HCT116 (cell line): ENCODE results near the gene PCDHA7. TPM values are rescaled to one million over a fixed set of nuclear protein-coding genes. Genes with fewer than 3 reads are reported as not detected.

ENCODE experiments used
- ATAC-seq: fragments of 200-7000 bp; cut with Tn5 transposase; 2 replicates; pipeline ENCODE4 v1.9.1; 2020; ENCODE audit warnings: mild to moderate bottlenecking, moderate library complexity
- BruUV-seq: library from RNA; stranded (reverse); fragments of 400-500 nt; replicated peaks from 2 replicates; lab custom pipeline; 2021; lab: Mats Ljungman, UMichigan
- CTCF ChIA-PET: fragments of 300-600 bp; sonication (Branson Sonifier 250); formaldehyde crosslinking; loops from one replicate; lab custom pipeline; 2021; ENCODE audit warnings: antibody characterized with exemption; lab: Charles Lee
- POLR2A ChIA-PET: fragments of 300-600, 350-600 bp; sonication (Branson Sonifier 250); formaldehyde crosslinking; loops from one replicate; lab custom pipeline; 2021; ENCODE audit warnings: antibody characterized with exemption; lab: Charles Lee
- RAD21 ChIA-PET, 2 experiments: fragments of 300-600 bp; sonication (Branson Sonifier 250); formaldehyde crosslinking; loops; one replicate each; lab custom pipeline; 2023; ENCODE audit warnings: low total read pairs in 2 of 2; ENCODE audit not compliant: uncharacterized antibody in 2 of 2, unreplicated experiment in 2 of 2, low non-redundant PET in 1 of 2; lab: Charles Lee
- DNase-seq: peaks from one replicate; pipeline ENCODE4 v3.0.0-alpha.2; 2010; ENCODE audit warnings: low read depth, low spot score
- H2AFZ ChIP-seq: fragments of 200-600 bp; shearing (Covaris generic), sonication (generic); 2 replicates; pipeline ENCODE4 v1.6.1; 2017; ENCODE audit warnings: low read depth, mixed run types, mixed read lengths, antibody characterized with exemption, low read length; ENCODE audit not compliant: poor library complexity, severe bottlenecking
- H3K27ac ChIP-seq: 2 replicates; pipeline ENCODE4 v1.5.1; 2012; ENCODE audit warnings: low read depth, low read length
- H3K27me3 ChIP-seq: fragments of 200-600 bp; sonication (generic); 2 replicates; pipeline ENCODE4 v1.6.1; 2016; ENCODE audit warnings: mixed run types, low read length, mixed read lengths; ENCODE audit not compliant: insufficient read depth
- H3K36me3 ChIP-seq, 2 experiments: fragments of 200-500 bp in 1 of 2; fragments of 200-600 bp in 1 of 2; sonication (Bioruptor generic) in 1 of 2; sonication (generic) in 1 of 2; 2 replicates each; pipeline versions ENCODE4 v1.5.1 to v1.6.1; 2014 to 2016; ENCODE audit warnings: low read length in 2 of 2, inconsistent platforms in 1 of 2, mixed read lengths in 1 of 2, mixed run types in 1 of 2; ENCODE audit not compliant: insufficient read depth in 2 of 2, control insufficient read depth in 1 of 2
- H3K4me1 ChIP-seq, 2 experiments: fragments of 200-600 bp in 1 of 2; sonication (generic) in 1 of 2; 2 replicates each; pipeline versions ENCODE4 v1.5.1 to v1.6.1; 2012 to 2017; ENCODE audit warnings: low read length in 2 of 2, inconsistent platforms in 1 of 2, mild to moderate bottlenecking in 1 of 2, mixed read lengths in 1 of 2, mixed run types in 1 of 2, moderate library complexity in 1 of 2; ENCODE audit not compliant: insufficient read depth in 2 of 2, control insufficient read depth in 1 of 2
- H3K4me2 ChIP-seq: fragments of 200-600 bp; sonication (generic); 2 replicates; pipeline ENCODE4 v1.6.1; 2017; ENCODE audit warnings: mixed run types, low read length, mixed read lengths
- H3K4me3 ChIP-seq, 2 experiments: fragments of 200-600 bp in 1 of 2; sonication (generic) in 1 of 2; replicated peaks in 1 of 2; 2 replicates each; pipeline ENCODE4 v1.5.1; 2011 to 2016; ENCODE audit warnings: low read length in 2 of 2, control low read depth in 1 of 2, low read depth in 1 of 2, mild to moderate bottlenecking in 1 of 2, mixed read lengths in 1 of 2, mixed run types in 1 of 2
- H3K79me2 ChIP-seq: fragments of 200-600 bp; sonication (generic); 2 replicates; pipeline ENCODE4 v1.6.1; 2017; ENCODE audit warnings: mild to moderate bottlenecking, mixed run types, low read length, moderate library complexity, mixed read lengths; ENCODE audit not compliant: insufficient read depth
- H3K9ac ChIP-seq: fragments of 200-600 bp; sonication (generic); 2 replicates; pipeline ENCODE4 v1.6.1; 2016; ENCODE audit warnings: low read length, mixed read lengths
- H3K9me2 ChIP-seq: fragments of 200-600 bp; sonication (generic), shearing (Covaris generic); 2 replicates; pipeline ENCODE4 v1.6.1; 2017; ENCODE audit warnings: mixed run types, mild to moderate bottlenecking, moderate library complexity; ENCODE audit not compliant: insufficient read depth
- H3K9me3 ChIP-seq, 2 experiments: fragments of 200-500 bp in 1 of 2; fragments of 200-600 bp in 1 of 2; sonication (Bioruptor generic) in 1 of 2; sonication (generic) in 1 of 2; 2 replicates each; pipeline ENCODE4 v1.6.1; 2014 to 2017; ENCODE audit warnings: low read length in 2 of 2, mixed read lengths in 2 of 2, inconsistent platforms in 1 of 2, low read depth in 1 of 2, mild to moderate bottlenecking in 1 of 2, mixed run types in 1 of 2, moderate library complexity in 1 of 2; ENCODE audit not compliant: control insufficient read depth in 1 of 2, insufficient read depth in 1 of 2
- H4K20me1 ChIP-seq: fragments of 200-600 bp; sonication (generic), shearing (Covaris generic); 2 replicates; pipeline ENCODE4 v1.6.1; 2017; ENCODE audit warnings: mixed run types, mild to moderate bottlenecking, moderate library complexity; ENCODE audit not compliant: insufficient read depth
- ATF3 ChIP-seq: IDR thresholded peaks from 2 replicates; pipeline ENCODE4 v1.6.1; 2012
- CBX3 ChIP-seq: IDR thresholded peaks from 2 replicates; pipeline ENCODE4 v1.6.1; 2012; ENCODE audit warnings: low read depth
- CEBPB ChIP-seq: IDR thresholded peaks from 2 replicates; pipeline ENCODE4 v1.6.1; 2012; ENCODE audit warnings: low read depth
- CTCF ChIP-seq, 3 experiments: fragments of 200-600 bp in 1 of 3; sonication (generic) in 1 of 3; IDR thresholded peaks in 2 of 3; conservative IDR thresholded peaks in 1 of 3; 2 replicates each; pipeline ENCODE4 v1.5.1; 2012 to 2017; ENCODE audit warnings: low read depth in 2 of 3, low read length in 2 of 3, antibody characterized with exemption in 1 of 3, borderline replicate concordance in 1 of 3, control low read depth in 1 of 3, mild to moderate bottlenecking in 1 of 3, mixed read lengths in 1 of 3, mixed run types in 1 of 3, moderate library complexity in 1 of 3; ENCODE audit not compliant: insufficient read depth in 1 of 3
- EGR1 ChIP-seq: IDR thresholded peaks from 2 replicates; pipeline ENCODE4 v1.6.1; 2012; ENCODE audit warnings: low read depth
- EZH2 ChIP-seq: fragments of 200-600 bp; sonication (generic); IDR thresholded peaks from 2 replicates; pipeline ENCODE4 v1.6.1; 2017; ENCODE audit warnings: antibody characterized with exemption, mixed run types
- FOSL1 ChIP-seq: IDR thresholded peaks from 2 replicates; pipeline ENCODE4 v1.6.1; 2012; ENCODE audit warnings: low read depth
- JUND ChIP-seq: IDR thresholded peaks from 2 replicates; pipeline ENCODE4 v1.6.1; 2012
- POLR2A ChIP-seq: IDR thresholded peaks from 2 replicates; pipeline ENCODE4 v1.7.0; 2011; ENCODE audit warnings: borderline replicate concordance; ENCODE audit not compliant: insufficient read depth, insufficient read length; ENCODE audit errors: extremely low read depth
- POLR2AphosphoS5 ChIP-seq: IDR thresholded peaks from 2 replicates; pipeline ENCODE4 v1.6.1; 2011; ENCODE audit warnings: mild to moderate bottlenecking, low read depth, low read length, moderate library complexity
- RAD21 ChIP-seq: IDR thresholded peaks from 2 replicates; pipeline ENCODE4 v1.6.1; 2012; ENCODE audit warnings: low read depth, mild to moderate bottlenecking
- REST ChIP-seq: IDR thresholded peaks from 2 replicates; pipeline ENCODE4 v1.6.1; 2012; ENCODE audit warnings: low read depth
- SIN3A ChIP-seq: IDR thresholded peaks from 2 replicates; pipeline ENCODE4 v1.6.1; 2012; ENCODE audit warnings: low read depth
- SP1 ChIP-seq: IDR thresholded peaks from 2 replicates; pipeline ENCODE4 v1.6.1; 2012; ENCODE audit warnings: low read depth
- TCF7L2 ChIP-seq: IDR thresholded peaks from 2 replicates; pipeline ENCODE4 v1.7.0; 2011; ENCODE audit warnings: borderline replicate concordance, inconsistent platforms; ENCODE audit not compliant: insufficient read depth, insufficient read length; ENCODE audit errors: extremely low read depth
- ZBTB33 ChIP-seq: IDR thresholded peaks from 2 replicates; pipeline ENCODE4 v1.6.1; 2011; ENCODE audit warnings: mild to moderate bottlenecking, low read length, moderate library complexity; ENCODE audit not compliant: insufficient replicate concordance; ENCODE audit errors: extremely low read depth
- ZFX ChIP-seq: fragments of 450-650 bp; IDR thresholded peaks from 2 replicates; pipeline ENCODE4 v1.6.1; 2017
- ZNF274 ChIP-seq: fragments of 200-500 bp; sonication (Bioruptor generic); IDR thresholded peaks from 2 replicates; pipeline ENCODE4 v1.6.1; 2014; ENCODE audit warnings: mild to moderate bottlenecking, low read depth, low read length, inconsistent platforms
- intact Hi-C: fragments of 100-400 bp; cut with micrococcal nuclease; formaldehyde crosslinking; loops from 2 replicates; pipeline ENCODE4 v1.10.0; 2022
- total RNA-seq: library from RNA; stranded (reverse); gene quantifications from one replicate; pipeline ENCODE4 v1.2.1, GENCODE V29; 2021; ENCODE audit not compliant: unreplicated experiment

The PCDHA7 gene
- total RNA-seq, 1 experiment from 2014 or later, result not detected

- TF ChIP-seq REST, result no peak
- no peak for TF ChIP-seq RAD21
- TF ChIP-seq ATF3, result no peak
- no peak for TF ChIP-seq POLR2AphosphoS5
- TF ChIP-seq ZNF274, result no peak
- TF ChIP-seq POLR2A, result no peak
- no peak for TF ChIP-seq SIN3A
- no peak for TF ChIP-seq EGR1
Measured at GRCh38 chr5:140877262-140877581, 43.2 kb downstream of the PCDHA7 start (continued).

GRCh38 chr5:140881889-140882590 is 48.0 kb downstream of the PCDHA7 start, which contains the start of gene PCDHA13:
Gene PCDHA13, plus strand, starts transcription at chr5:140882124. Its CDS starts 145 bp downstream, at chr5:140882269.
- no peak within 1 kb of the TSS for H3K27ac ChIP-seq
- no peaks in the 10 kb centered on the region for H3K36me3 ChIP-seq
- no peaks in the 10 kb centered on the region; the same call in 1 of the 2 replicates for H3K9me2 ChIP-seq
- H3K9ac ChIP-seq, result no peak within 1 kb of the TSS
- no peak for DNase-seq
- H3K4me1 ChIP-seq, result no peaks in the 10 kb centered on the region
- no peaks in the 10 kb centered on the region for H3K9me3 ChIP-seq
- H4K20me1 ChIP-seq, result no peaks in the 10 kb centered on the region
- RAD21 ChIA-PET, result interaction anchor here in 1 of 2 experiments (1.4 kb wide), 1 partner anchor 159 kb away, joined by 3 read pairs; no protein-coding TSS in a partner anchor
- no TSS peak for BruUV-seq
- no peak for ATAC-seq
- H3K4me2 ChIP-seq, result no peak within 1 kb of the TSS
- no peaks in the 10 kb centered on the region for H3K79me2 ChIP-seq
- no peaks in the 10 kb centered on the region for H3K27me3 ChIP-seq
- no peak within 1 kb of the TSS for H2AFZ ChIP-seq
- intact Hi-C loops, result loop anchor here (1.0 kb wide), 1 partner anchor 159 kb away; no protein-coding TSS in a partner anchor
- H3K4me3 ChIP-seq, result no peak within 1 kb of the TSS
- CTCF ChIA-PET, result interaction anchor here (1.4 kb wide), 1 partner anchor 158 kb away, joined by 3 read pairs; no protein-coding TSS in a partner anchor
- POLR2A ChIA-PET, result interaction anchor here (2.1 kb wide), 1 partner anchor 158 kb away, joined by 4 read pairs; no protein-coding TSS in a partner anchor
- TF ChIP-seq EZH2 (no peak), SP1 (no peak), CBX3 (no peak), TCF7L2 (no peak), SIN3A (no peak), ZFX (no peak), JUND (no peak), CEBPB (no peak), CTCF (IDR thresholded peaks at IDR 0.05 in 2 of 3, conservative IDR thresholded peaks at IDR 0.05 in 1 of 3; ENCODE audit: borderline replicate concordance in 1 of 3, insufficient read depth in 1 of 3, low read depth in 2 of 3, low read length in 2 of 3) (no peak), FOSL1 (no peak), ZBTB33 (no peak)
